NCI-H774 (cell line): Measurements from ENCODE around the gene STK17B.
"Not testable (repeated sequence)": the region's sequence is repeated elsewhere in the genome, so short reads cannot be mapped to it uniquely, and the experiment has no call there.

ENCODE experiments used
- DNase-seq: peaks from one replicate; lab custom pipeline; 2025; lab: John Stamatoyannopoulos, UW

STK17B gene

DNA sequence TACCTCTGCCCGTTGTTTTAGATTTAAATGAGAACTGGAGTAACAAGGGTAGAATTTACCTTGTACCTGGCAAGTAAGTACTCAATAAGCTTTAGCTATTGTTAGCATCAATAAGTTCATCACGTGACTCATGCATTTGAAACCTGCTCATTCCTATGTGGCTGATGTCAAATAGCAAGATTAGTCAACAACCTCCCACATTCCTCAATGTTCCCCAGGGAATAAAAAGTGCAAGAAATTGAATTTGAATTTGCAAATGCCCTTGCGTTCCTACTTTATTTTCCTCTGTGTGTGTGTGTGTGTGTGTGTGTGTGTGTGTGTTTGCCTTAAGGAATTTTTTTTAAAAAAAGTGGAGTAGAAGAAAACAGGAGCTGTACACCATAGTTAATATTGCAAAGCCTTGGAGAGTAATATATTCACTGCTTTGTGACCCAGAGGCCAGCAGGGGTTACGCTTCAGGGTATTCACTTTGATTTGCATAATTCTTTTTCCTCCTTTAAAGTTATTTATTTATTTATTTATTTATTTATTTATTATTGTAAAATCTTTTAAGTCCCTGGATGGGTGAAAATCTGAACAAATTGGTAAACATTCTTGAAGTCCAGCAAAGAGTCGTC, 58.9 kb downstream of the STK17B start:
- DNase-seq, result no peak

DNA sequence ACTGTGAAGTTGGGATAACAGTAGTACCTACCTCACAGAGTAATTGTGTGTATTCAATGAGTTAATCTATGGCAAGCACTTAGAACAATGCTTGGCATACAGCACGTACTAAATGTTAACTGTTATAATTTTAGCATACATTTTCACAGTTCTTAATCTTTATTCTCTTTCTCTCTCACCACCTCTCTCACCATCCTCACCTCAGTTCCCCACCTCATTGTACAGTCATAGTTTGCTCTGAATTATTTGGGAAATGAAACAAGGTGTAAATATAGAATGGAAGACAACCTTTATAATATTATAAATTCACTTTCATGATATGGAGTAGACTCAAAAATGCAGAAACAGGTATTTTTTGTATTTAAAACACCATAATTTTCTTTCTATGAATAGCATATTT, 62.8 kb downstream of the STK17B start:
- no peak for DNase-seq

DNA sequence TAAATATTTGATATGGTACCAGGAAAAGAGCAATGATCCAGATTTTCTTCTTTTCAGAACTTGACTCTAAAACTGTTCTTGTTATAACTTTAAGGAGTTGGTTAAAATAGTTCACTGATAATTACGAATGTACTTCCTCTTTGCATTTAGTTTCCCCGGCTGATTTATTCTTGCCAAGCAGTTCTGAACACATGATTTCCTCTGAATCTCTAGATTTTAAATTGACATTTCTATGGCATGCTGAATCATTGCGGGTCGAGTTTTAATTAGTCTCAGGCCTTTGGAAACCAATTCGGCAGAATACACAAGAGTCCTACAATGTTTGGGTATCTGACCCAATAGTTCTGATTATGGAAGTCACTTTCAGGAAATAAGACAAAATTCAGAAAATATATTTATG, 65.4 kb downstream of the STK17B start:
- DNase-seq, result no peak

DNA sequence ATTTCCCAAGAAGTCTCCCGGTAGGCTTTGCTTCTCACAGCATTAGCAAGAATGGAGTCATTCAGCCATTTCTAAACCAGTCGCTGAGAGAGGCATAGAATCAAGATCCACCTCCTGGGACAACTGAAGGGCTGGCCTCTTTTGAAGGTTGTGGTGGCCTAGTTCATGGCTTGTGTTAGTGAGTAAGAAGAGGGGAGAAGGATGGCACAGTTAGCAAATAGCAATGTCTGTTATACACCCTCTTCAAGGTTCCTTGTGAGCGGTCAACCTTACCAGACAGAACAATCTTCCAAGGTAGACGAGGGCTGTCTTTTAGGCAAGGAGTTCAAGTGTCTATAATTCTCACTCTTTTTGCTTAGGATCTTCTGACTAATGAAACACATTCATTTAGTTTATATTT, 67.3 kb downstream of the STK17B start:
- DNase-seq, result no peak

DNA sequence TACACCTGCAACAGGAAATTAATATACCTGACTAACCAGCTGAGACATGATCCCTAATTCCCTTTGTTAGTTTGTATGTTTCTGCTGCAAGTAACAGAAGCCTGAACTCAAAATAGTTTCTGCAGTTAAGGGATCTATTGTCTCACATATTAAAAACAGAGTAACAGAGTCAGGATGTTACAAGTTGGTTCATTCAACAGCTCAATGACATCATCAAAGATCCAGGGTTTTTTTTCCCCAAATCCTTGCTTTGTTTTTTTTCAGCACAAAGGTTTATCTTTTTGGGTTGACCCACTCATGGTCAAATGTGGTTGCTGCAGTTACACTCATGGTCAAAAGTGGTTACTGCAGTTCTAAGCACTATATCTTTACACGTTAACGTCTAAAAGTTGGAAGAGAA, 67.8 kb downstream of the STK17B start:
- no peak for DNase-seq

DNA sequence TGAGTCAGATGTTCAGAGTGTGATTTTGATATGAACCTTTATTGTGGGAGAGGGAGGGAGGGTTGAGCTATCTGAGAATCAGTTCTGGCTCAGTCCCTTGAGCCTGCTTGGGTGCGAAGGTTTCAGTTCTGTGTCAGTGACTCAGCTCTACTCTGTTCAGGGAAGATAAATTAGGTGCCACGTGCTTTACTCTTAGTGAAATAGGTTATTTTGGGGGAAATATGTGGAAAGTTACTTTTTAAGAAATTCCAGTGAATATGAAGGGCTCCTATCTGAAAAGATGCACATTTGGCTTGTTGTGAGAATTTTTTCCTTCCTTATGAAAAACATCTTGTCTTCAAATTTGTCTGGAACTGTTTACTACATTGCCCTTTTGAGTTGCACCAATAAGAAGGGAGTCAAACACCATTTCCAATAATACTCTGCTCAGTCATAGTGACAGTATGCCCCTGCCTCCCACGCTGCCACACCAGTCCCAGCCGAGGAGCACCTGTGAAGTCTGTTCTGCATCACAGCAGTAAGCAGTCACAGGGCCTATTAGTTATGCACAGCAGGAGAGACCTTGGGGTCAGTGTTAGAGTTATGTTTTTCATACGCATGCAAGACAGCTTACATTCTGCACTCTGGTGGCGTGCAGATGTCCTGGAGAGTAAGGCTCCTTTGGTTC, 69.9 kb downstream of the STK17B start:
- no peak for DNase-seq

DNA sequence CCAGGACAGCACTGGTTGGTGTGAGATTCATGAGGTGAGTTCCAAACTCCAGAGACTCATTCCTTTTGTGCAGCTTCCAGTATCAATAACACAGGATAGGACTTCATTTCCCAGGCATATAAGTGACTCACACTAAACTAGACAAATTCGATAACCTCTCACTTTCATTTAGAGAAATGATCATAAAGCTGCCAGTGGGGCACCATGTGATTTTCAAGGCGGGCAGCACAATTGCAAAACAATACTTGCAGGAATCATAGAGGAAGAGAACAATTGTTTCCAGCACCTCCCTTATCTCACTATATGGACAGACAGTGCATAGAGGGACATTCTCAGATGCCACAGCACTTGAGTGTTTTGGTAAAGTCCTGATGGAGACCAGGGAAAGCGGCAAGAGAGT, 71.5 kb downstream of the STK17B start:
- no peak for DNase-seq

DNA sequence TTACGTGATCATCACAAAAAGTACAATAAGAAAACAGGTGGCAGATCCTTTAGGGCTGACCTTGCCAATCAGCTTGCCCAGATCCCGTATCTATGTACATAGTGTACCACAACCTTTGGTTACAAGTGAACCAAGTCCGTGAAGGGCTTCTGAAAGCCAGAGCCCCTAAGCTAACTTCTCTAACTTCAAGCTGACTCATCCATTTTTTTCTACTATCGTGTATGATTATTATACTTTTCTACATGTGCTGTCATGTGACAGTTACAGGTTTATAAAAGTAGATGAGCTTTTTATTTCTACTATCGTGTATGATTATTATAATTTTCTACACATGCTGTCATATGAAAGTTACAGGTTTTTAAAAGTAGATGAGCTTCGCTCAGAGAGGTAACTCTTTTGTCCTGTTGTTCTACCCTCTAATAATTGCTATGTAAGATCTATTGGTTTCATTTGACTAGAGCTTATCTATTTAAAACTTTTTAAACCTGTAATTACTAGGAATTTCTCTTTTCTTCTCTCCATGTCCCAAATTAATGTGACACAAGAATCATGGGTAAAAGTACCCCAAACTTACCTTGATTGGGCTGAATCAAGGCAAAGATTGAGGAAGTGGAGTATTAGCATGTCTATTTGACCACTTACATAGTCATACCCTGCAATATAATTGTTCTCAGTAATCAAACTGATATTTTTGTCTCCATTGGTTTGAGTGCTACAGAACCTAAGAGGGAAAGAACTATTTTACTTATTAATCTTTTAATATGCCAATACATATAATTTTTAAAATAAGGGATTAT, 73.3 kb downstream of the STK17B start:
- no peak for DNase-seq

DNA sequence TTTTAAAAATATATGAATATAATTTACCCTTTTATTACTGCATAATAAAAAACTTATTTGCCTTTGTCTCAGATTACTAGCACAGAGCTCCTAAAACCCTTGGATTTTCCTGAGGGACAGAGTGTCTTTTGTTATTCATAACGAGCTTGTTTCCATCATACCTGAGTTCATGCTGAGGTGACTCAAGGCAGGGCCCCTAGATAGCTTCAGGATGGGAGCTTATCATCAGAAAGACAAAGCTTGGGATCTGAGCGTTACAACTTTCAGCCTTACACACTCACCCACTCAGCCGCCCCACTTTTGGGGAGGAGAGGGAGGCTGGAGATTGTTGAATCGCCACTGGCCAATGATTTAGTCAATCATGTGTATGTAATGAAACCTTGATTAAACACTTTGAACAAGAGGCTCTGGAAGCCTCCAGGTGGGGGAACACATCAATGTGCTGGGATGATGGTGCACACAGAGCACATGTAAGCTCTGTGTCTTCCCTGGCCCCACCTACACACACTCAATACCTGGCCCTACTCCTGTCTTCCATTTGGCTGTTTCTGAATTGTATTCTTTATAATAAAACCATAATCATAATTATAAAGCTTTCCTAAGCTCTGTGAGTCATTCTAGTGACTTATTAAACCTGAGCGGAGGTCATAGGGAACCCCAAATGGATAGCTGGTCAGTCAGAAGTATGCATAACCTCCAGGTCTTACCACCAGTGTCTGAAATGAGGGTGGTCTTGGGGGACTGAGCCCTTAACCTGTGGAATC, 74.2 kb downstream of the STK17B start:
- DNase-seq, result no peak

DNA sequence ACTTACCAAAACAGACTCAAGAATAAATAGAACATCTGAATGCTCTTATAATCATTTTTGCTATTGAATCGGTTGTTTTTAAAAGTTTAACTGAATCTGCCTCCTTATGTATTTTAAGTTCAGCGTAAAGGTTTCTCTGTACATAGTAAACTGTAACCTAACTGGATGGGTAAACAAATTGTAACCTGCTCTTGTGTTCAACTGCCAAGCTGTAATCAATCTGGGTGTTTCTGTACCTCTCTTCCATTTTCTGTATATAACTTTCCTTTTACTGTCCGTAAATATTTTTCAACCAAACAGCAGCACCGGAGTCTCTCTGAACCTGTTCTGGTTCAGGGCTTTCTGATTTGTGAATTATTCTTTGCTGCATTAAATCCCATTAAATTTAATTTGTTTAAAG, 75.1 kb downstream of the STK17B start:
- no peak for DNase-seq

DNA sequence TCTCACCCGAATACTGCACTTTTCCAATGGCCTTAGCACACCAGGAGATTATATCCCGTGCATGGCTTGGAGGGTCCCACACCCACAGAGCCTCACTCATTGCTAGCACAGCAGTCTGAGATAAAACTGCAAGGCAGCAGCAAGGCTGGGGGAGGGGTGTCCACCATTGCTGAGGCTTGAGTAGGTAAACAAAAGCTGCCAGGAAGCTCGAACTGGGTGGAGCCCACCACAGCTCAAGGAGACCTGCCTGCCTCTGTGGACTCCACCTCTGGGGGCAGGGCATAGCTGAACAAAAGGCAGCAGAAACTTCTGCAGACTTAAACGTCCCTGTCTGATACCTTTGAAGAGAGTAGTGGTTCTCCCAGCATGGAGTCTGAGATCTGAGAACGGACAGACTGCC, 81.9 kb downstream of the STK17B start:
- DNase-seq, result not testable (repeated sequence)

DNA sequence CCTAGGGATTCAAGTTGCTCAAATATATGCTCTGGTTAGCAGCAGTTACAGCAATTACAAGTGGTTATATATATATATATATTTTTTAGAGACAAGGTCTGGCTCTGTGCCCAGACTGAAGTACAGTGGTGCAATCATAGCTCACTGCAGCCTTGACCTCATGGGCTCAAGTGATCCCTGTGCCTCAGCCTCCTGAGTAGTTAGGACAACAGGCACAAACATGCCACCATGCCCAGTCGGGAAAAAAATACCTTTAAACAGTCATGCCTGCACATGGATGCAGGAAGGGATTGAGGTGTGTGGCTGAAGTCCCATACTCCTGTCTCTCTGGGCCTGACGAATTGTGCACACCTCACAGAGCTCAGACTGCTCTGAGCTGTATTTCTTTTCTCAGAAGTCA, 83.2 kb downstream of the STK17B start:
- no peak for DNase-seq

DNA sequence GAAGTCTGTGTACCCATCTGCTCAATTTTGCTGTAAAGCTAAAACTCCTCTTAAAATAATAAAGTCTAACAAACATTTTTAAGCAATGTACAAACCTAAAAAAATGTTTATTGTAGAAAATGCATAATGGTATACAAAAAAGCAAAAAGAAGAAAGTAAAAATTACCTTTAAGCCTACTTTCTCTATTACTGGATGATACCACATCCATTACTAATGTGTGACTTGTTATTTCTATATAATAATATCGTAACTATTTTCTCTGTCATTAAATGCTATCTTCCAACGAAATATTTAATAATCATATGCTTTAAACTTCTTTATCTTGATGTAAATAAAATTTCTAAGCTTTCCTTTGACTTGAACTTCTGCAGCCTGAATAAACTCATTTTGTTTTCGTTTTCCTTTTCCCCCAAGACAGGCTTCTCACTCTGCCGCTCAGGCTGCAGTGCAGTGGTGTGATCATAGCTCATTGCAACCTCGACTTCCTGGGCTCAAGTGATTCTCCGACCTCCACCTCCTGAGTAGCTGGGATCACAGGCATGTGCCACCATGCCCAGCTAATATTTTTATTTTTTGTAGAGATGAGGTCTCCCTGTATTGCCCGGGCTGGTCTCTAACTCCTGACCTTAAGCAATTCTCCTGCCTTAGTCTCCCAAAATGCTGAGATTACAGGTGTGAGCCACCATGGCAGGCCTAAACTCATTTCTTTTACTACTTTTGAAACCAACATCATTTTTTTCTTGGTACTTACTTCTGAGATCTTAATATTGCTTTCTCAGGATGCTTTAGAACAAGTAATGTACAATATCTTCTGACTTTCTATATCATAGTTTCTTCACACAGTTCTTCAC, 84.6 kb downstream of the STK17B start:
- DNase-seq, result no peak

DNA sequence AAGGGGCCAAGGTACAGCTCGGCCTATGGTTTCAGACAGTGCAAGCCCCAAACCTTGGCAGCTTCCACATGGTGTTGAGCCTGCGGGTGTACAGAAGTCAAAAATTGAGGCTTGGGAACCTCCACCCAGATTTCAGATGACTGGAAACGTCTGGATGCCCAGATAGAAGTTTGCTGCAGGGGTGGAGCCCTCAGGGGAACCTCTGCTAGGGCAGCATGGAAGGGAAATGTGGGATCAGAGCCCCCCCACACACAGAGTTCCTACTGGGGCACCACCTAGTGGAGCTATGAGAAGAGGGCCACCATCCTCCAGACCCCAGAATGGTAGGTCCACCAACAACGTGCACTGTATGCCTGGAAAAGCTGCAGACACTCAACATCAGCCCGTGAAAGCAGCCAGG, 87.8 kb downstream of the STK17B start:
- DNase-seq, result no peak
